IPS-11a (cell line): Measurements from ENCODE around the gene TLR2.
"Not testable (repeated sequence)": the region's sequence is repeated elsewhere in the genome, so short reads cannot be mapped to it uniquely, and the experiment has no call there.

Source experiments
- H3K4me3 ChIP-seq: one replicate; pipeline ENCODE4 v1.5.1; 2013; ENCODE audit warnings: low read depth, low read length, control low read depth

The TLR2 gene

DNA sequence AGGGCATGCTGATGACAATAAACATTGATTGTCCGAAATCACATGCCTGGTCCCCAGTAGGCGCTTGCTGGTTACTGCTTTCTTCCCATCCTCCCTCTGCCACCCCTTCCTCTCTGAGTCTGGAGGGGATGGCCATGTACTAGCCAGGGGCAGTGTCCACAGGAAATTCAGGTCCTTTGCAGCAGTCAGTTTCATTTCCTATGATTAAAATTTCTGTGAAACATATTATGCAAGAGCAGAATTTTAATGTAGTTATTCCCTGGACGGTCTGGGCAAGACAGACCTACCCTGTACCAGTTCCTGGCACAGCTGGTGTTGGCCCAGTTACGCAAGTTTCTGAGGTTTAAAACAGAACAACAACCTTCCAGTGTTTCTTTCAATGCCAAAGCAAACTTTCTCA lies 28.2 kb upstream of the TLR2 start:
- H3K4me3 ChIP-seq: no peak overlapping the region

DNA sequence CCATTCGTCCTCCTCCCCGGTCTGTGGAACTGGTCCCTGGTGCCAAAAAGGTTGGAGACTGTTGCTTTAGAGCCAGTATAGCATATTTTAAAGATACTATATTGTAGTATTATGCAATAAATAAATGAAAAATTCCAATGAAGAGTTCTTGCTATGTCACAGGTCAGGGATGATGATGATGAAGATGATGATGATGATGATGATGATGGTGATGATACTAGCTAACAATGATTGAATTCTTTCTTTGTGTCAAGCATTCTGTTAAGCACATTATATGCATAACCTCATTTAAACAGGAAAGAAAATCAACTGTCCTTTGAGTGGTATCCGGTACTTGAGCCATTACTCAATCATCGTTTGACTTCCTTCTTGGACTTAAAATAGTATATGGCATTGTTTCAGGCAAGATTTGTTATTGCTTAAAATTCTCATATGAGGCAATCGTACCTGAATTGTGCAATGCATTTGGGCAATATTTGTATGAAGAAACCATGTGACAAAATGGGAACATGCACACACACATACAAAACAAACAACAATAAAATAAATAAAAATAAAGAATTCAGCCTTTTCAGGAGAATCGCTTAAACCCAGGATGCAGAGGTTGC lies 22.8 kb upstream of the TLR2 start:
- H3K4me3 ChIP-seq: no peak overlapping the region

GRCh38 chr4:153661908-153662307 lies 22.2 kb upstream of the TLR2 start:
- no peak overlapping the region for H3K4me3 ChIP-seq

- no peak overlapping the region for H3K4me3 ChIP-seq
Observed at GRCh38 chr4:153663667-153664066, 20.4 kb upstream of the TLR2 start.

DNA sequence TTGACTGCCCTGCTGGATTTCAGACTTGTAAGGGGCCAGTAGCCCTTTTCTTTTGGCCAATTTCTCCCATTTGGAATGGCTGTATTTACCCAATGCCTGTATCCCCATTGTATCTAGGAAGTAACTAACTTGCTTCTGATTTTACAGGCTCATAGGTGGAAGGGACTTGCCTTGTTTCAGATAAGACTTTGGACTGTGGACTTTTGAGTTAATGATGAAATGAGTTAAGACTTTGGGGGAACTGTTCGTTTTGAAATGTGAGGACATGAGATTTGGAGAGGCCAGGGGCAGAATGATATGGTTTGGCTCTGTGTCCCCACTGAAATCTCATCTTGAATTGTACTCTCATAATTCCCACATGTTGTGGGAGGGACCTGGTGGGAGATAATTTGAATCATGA lies 17.6 kb upstream of the TLR2 start:
- not testable (repeated sequence) for H3K4me3 ChIP-seq

- H3K4me3 ChIP-seq: no peak overlapping the region
Observed at GRCh38 chr4:153668647-153669046, 15.4 kb upstream of the TLR2 start.

DNA sequence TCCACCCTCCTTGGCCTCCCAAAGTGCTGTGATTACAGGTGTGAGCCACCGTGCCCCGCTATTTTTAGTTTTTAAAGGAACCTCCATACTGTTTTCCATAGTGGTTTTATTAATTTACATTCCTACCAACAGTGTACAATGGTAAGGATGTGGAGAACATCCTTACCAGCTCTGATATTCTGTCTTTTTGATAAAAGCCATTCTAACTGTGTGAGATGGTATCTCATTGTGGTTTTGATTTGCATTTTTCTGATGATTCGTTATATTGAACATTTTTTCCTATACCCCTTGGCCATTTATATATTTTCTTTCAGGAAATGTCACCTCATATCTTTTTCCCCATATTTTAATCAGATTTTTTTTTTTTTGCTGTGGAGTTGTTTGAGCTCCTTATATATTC lies 14.2 kb upstream of the TLR2 start:
- H3K4me3 ChIP-seq: no peak overlapping the region

- no peak overlapping the region for H3K4me3 ChIP-seq
Observed at GRCh38 chr4:153676486-153676885, 7.6 kb upstream of the TLR2 start.

DNA sequence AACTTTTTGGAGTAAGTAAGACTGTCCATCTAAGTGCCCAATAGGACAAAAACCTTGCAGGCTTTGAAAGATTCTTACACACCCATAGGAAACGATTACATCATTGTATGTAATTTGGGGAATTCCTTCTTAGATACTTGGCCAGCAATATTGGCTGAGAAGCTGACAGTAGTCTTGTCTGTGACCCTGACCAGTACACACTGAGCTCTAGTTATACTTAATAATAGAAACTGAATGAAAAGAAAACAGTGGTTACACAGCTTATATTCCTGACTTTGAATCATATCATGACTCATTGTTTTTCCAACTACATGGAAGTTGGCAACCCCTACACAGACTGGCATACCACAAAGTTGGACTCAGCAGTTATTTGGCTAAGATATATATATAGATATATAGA lies 7.1 kb upstream of the TLR2 start:
- no peak overlapping the region for H3K4me3 ChIP-seq

DNA sequence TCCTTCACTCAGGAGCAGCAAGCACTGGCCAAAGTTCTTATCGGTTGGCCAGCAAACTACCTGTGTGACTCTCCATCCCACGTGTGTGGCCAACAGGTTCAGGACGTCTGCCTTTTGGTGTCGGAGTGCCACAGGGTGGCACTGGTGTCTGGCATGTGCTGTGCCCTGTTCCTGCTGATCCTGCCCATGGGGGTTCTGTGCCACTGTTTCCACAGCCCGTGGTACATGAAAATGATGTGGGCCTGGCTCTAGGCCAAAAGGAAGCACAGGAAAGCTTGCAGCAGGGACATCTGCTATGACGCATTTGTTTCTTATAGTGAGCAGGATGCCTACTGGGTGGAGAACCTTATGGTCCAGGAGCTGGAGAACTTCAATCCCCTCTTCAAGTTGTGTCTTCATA lies 4.6 kb upstream of the TLR2 start:
- H3K4me3 ChIP-seq: no peak overlapping the region

DNA sequence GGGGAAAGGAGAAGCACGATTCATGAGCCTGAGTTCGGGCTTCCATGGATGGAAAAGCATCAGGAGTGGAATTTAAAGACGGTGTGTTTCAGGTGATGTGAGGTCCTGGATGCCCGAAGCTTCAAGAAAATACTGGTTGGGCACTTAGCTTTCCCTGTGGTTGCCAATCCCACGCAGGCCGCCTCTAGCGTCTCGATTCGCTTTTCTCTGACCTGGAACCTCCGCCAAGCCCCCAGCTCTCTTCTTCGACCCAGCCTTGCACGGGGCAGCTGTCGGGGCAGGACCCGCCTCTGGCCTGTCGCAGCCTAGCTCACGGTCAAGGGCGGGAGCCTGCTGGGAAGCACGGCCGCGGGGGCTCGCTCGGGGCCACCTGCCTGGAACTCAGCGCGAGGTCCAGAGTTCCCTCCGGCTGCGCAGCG lies 308 bp upstream of the TLR2 start:
- H3K4me3 ChIP-seq: peak overlapping the region; percentile 48

GRCh38 chr4:153684971-153685371 lies 891 bp downstream of the TLR2 start:
- H3K4me3 ChIP-seq: peak overlapping the region; percentile 48

- no peak overlapping the region for H3K4me3 ChIP-seq
Observed at GRCh38 chr4:153704522-153704921, 20.4 kb downstream of the TLR2 start.

DNA sequence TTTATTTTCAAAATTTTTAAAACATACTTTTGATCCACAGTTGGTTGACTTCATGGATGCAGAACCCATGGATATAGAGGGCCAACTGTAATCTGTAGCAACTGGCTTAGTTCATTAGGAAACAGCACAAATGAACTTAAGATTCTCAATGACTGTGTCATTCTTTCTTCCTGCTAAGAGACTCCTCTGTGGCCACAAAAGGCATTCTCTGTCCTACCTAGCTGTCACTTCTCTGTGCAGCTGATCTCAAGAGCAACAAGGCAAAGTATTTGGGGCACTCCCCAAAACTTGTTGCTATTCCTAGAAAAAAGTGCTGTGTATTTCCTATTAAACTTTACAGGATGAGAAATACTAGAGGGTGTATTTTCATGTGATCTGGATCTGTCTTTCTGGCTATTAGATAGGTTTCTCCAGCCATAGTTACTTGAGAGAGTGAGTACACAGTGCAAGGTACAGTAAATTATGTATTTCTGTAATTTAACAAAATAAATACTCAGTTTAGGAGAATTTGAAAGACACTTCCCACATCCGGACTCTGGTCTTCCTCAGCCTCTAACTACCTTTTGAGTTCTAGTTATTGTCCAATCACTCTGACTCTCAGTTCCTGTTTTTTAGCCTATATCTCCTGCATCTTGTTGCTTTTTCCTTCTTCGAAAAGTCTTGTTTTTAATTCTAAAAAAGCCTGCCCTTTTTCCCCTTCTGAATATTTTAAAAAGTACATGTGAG lies 21.8 kb downstream of the TLR2 start:
- H3K4me3 ChIP-seq: no peak overlapping the region

- H3K4me3 ChIP-seq: no peak overlapping the region
Observed at GRCh38 chr4:153706519-153706918, 22.4 kb downstream of the TLR2 start.

GRCh38 chr4:153710681-153711080 lies 26.6 kb downstream of the TLR2 start:
- no peak overlapping the region for H3K4me3 ChIP-seq

- no peak overlapping the region for H3K4me3 ChIP-seq
Observed at GRCh38 chr4:153713866-153714646, 30.0 kb downstream of the TLR2 start.

DNA sequence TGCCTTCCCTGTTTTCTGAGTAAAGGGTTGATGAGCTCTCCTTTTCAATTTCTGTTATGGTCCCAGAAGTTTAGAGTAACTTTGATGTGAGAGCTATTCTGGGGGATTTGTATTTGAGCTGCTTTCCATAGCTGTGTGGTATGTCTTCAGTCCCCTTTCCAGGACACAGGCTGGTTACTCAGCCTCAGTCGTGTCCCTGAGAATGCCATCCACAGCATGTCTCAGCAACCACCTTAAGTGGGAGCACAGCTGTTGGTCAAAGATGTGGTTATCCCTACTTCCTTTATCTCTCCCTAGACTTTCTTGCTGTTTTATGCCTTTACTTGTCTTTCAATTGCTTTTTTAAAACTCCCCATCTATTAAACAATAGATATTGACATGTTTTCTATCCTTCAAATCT lies 38.0 kb downstream of the TLR2 start:
- H3K4me3 ChIP-seq: no peak overlapping the region

DNA sequence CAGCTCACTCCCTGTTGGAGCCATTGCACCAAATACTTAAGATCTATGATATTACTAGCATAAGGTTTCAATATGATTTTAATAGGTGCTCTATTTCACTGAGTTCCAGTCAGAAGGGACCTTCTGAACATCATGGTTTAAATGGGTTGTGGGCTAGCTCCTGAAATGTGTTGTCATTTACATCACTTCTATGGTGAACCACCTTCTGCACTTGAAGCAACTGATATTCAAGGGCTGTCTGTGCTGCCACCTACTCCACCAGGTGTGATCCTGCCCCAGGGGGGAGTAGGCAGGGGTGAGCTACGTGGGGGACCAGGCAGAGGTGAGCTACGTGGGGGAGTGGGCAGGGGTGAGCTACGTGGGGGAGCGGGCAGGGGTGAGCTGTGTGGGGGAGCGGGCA lies 40.5 kb downstream of the TLR2 start:
- H3K4me3 ChIP-seq: no peak overlapping the region

DNA sequence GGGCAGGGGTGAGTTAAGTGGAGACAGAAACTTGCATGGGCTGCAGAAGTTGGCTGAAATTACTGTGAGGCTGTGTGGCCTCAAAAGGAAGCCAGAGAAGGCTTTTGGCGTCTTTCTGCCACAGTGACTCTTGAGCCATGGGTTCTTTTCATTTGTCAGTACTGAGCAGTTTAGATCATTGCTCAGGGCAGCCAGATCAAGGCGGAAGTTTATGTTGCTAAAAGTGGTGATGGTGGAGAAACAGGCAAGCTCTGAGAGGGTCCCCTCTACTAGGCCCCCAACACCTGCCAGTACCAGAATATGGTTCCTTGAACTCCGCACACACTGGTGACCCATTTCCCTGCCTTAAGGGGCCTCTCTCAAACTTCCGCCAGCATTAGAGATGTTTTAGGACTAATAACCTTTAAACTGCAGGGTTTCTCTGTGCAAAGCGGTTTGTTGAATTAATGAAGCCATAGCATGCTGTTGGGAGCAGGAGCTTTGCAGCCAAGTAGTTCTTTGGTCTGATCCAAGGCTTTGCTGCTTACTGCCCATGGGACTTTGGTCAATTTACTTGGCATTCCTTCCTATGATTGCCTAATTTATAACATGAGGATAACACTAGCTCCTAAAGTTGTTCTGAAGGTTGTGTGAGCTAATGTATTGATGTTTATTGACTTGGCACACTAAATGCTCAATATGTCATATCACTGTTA lies 41.2 kb downstream of the TLR2 start:
- no peak overlapping the region for H3K4me3 ChIP-seq

GRCh38 chr4:153725831-153726154 lies 41.7 kb downstream of the TLR2 start:
- H3K4me3 ChIP-seq: no peak overlapping the region

- no peak overlapping the region for H3K4me3 ChIP-seq
Observed at GRCh38 chr4:153728151-153728550, 44.1 kb downstream of the TLR2 start.
